ENCODE measurements around the gene SSTR3. TPM values are rescaled to one million over a fixed set of nuclear protein-coding genes. Genes with fewer than 3 reads are reported as not detected.
"Not testable (repeated sequence)": the region's sequence is repeated elsewhere in the genome, so short reads cannot be mapped to it uniquely, and the experiment has no call there.

The SSTR3 gene
- polyA plus RNA-seq, 3 donors: 0.79 to 1.2 (median 0.83) TPM

- no peak for DNase-seq (ENCODE audit: low read depth in 3 of 3, low spot score in 2 of 3)
These were observed 31.3 kb upstream of the SSTR3 start for GRCh38 chr22:37243402-37244113.

GRCh38 chr22:37242395-37242918 is 30.2 kb upstream of the SSTR3 start:
- DNase-seq (ENCODE audit: low read depth in 3 of 3, low spot score in 2 of 3): no peak

DNA sequence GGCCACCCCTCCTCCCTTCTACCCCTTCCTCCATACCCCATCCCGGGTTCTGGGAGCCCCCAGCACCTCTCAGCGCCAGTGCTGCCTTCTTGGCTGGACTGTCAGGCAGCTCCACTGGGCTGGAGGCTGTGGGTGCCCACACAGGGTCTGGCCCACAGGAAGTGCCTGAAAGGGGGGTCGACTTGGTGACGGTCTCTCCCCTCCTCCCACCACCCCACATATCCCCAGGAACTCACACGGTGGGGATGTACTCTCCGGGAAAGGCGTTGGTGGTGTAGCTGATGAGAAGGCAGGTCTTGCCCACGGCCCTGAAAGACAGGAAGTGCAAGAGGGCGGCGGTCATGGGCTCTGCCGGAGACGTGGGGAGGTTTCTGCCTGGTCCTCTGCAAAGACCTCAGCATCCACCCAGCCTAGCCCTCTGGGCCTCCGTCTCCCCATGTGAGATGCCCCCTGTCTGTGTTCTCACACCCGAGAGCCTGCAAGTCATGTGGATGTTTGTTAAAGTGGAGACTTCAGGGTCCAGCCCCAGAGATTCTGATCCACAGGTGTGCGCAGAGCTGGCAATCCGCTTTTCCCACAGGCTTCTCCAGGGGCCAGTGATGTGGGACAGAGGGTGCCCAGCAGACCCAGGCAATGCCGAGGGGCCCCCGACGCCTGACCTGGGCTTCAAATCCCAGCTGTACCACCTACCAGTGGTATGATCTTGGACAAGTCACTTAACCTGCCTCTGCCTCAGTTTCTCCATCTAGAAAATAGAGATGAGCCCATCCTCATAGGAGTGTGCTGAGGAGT is 29.3 kb upstream of the SSTR3 start:
- no peak for DNase-seq (ENCODE audit: low read depth in 3 of 3, low spot score in 2 of 3)

- DNase-seq (ENCODE audit: low read depth in 3 of 3, low spot score in 2 of 3): no peak
These were observed 28.7 kb upstream of the SSTR3 start for GRCh38 chr22:37240941-37241320.

DNA sequence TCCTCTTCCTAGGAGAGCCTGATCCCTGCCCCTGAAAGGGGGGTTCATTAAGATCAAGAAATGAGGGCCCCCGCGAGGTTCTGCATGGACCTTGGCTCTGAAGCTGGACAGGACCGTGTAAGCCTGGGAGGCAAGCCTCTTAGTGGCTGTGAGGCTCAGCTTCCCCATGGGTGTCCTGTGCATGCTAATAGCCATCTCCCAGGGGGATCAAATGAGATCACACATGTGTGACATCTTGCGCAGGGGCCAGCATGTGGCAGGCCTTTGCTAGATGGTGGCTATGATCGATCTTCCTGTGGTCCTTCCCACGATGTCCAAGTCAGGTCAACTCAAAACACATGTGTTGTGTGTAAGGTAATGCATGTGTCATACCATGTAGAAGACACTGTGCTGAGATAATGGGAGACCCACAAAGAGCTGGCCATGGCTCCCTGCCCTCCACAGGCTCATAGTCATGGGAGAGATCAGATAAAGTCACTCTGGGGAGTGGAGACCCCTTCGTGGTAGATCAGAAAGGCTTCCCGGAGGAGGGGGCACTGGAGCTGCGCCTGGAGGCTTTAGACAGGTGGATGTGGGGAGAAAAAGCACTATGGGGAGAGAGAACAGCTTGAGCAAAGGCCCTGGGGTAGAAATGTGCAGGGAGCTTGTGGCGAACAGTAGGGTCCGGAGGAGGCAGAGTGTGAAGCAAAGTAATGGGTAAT is 28.1 kb upstream of the SSTR3 start:
- DNase-seq (ENCODE audit: low read depth in 3 of 3, low spot score in 2 of 3): no peak

DNA sequence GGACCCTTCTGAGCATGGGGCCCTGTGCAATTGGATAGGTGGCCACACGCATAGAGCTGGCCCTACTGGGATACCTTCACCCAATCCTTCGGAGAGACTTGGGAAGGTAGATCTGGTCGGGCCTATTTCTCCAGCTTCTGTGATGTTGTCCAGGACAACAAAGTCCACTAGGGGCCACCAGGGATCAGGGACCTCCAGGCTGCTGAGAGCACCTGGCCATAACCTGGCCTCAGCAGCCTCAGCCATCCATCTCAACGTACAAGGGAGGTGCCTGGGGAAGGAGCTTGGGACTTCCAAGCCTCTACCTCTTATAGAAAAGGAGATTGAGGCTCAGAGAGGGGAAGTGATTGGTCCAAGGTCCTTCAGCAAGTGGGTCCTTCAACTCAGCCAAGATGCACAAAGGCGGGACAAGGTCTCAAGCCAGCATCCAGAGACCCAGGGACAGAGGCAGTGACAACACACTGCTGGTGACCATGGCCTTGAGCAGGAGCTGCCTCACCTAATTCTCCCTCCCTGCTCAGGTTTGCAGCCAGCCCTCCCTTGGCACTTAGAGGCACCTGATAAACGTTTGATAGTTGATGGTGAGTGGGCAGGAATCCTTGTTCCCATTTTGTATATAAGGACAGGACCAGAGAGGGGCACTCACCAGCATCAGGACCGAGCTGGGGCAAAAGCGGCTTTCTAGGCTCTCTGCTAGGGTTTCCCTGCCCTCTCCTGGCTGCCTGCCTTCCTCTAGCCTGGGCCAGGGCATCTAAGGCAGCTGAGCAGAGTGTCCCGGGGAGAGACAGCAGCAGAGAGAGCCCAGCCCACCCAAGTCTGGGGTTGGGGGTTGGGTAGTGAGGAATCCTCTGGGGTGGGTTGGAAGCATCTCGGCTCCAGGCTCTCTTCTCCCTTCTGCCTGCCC is 27.3 kb upstream of the SSTR3 start:
- DNase-seq (ENCODE audit: low read depth in 3 of 3, low spot score in 2 of 3): no peak

- DNase-seq (ENCODE audit: low read depth in 3 of 3, low spot score in 2 of 3): no peak
These were observed 25.3 kb upstream of the SSTR3 start for GRCh38 chr22:37237371-37238268.

DNA sequence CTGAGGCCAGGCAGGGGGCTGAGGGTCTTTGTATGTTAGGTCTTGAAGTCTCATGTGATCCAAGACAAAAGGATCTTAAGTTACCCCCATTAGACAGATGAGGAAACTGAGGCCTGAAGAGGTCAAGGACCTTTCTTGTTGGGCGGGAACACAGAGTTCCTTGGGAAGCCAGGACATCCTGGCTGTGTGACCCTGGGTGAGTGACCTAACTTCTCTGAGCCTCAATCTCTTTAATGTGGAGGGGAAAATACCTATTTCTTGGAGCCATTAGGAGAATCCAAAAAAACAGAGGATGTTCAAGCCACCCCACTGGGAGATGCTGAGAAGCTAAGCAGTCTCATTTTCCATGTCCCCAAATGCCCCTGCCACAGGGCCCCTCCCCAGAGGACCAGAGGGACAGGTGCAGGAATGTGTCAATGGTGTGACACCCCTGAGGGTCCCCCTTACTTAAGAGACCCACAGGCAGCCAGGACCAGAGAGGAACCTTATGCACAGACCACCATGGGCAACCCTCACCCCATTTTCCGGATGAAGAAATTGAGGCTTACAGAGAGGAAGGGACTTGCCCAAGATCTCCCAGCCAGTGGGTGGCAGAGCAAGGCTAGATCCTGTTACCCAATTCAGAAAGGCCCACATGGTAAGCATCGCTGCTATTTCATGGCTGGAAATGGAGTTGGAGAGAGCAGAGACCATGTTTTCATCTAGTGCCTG is 23.8 kb upstream of the SSTR3 start:
- no peak for DNase-seq (ENCODE audit: low read depth in 3 of 3, low spot score in 2 of 3)

- DNase-seq (ENCODE audit: low read depth in 3 of 3, low spot score in 2 of 3): no peak
These were observed 22.7 kb upstream of the SSTR3 start for GRCh38 chr22:37234736-37235711.

GRCh38 chr22:37233751-37234631 is 21.7 kb upstream of the SSTR3 start:
- DNase-seq (ENCODE audit: low read depth in 3 of 3, low spot score in 2 of 3): no peak

DNA sequence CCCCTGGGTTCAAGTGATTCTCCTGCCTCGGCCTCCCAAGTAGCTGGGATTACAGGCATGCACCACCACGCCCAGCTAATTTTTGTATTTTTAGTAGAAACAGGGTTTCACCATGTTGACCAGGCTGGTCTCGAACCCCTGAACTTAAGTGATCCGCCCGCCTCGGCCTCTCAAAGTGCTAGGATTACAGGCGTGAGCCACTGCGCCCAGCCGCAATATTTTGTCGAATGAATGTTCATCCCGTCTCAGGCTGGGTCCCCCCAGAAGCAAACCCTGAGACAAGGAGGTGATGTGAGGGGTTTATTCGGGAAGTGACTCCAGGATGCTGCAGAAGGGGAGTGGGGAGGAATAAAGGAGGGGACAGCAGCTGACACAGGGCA is 21.1 kb upstream of the SSTR3 start:
- DNase-seq (ENCODE audit: low read depth in 3 of 3, low spot score in 2 of 3): not testable (repeated sequence)

DNA sequence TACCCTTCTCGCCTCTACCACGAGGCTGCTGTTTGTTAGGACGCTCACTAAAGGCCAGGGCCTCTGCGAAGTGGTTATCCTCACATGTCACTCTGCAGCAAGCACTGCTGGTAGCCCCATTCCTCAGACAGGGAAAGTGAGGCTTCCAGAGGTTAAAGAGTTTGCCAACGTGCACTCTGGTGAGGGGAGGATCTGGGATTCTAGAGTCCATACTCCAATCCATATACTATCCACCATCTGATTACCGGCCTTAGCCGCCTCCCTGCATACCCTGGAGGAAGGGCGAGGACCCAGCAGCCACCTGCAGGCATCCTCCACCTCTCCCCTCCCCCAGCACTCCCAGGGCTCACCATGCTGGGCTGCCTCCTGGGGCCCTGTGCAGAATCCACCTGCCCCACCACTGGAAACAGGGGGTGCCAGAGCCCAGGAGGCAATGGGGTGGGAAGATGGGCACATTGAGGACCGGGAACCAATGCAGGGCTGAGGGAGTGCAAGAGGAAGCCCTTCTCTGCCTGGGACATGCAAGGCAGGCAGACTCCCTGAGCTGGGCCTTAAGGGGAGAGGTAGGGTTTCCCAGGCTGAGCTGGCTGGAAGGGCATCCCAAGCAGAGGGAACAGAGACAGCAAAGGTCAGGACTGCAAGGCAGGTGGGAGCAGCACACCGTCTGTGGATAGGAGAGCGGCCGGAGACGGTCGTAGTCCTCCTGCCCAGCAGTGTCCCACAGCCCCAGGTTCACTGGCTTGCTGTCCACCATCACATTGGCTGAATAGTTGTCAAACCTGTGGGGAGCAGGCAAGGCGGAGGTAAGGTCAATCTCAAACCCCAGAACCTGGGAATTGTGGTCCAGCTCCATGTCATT is 20.1 kb upstream of the SSTR3 start:
- DNase-seq (ENCODE audit: low read depth in 3 of 3, low spot score in 2 of 3): no peak

DNA sequence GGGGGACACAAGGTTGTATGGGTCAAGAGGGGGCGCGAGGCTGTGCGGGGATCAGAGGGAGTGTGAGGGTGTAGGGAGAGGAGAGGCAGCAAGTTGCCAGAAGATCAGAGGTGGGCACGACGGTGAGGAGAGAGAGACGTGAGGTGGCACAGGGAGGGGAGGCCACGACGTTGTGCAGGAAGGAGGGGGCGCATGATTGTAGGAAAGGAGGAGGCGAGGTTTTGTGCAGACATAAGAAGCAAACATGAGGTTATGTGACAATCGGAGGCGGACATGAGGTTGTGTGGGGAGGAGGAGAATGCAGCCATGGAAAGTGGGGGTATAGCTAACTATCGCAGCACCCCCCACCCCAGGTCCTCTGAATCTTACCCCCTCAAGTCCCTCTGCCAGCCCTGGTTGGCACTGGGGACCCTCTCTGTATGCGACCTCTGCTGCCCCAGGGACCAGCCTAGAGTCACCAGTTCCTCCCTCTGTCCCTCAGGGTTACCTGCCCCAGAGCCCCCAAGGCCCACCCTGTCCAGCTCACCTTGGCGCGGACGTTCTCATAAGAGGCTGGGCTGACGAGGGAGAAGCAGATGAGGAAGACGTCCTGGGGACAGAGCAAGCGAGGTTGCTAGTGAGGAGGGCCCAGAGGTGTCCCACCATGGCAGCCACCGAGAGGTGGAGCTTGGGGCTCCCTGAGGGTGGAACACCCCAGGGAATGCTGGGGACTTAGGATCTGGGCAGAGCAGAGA is 19.3 kb upstream of the SSTR3 start:
- DNase-seq (ENCODE audit: low read depth in 3 of 3, low spot score in 2 of 3): no peak

DNA sequence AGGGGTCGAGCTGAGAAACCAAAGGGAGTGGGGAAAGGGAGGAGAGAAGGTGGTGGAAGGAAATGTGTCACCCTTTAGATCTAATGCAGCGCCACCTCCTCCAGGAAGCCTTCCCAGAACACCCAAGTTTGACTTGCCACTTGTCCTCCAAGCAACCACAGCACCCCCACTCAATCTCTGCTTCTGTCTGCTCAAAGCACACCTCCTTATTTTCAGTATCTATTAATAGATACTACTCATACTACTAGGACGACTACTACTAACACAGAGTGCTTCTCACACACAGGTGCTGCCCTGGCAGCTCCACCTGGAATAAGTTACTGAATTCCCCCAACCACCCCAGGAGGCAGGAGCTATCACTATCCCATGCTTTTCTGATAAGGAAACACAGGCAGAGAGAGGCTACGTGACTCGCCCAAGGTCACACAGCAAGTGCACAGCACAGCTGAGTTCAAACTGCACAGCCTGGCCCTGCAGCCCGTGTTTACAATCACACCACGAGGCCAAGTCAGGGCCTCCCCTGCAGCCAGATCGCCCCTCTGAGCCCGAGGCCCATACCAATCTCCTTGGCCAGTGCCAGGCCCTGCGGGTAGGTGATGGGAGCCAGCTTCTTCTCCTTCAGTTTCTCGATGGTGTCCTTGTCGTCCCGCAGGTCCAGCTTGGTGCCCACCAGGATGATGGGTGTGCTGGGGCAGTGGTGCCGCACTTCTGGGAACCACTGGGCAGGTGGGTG is 18.6 kb upstream of the SSTR3 start:
- DNase-seq (ENCODE audit: low read depth in 3 of 3, low spot score in 2 of 3): no peak

All from right renal cortex interstitium (tissue), 3 donors.